Measurements from ENCODE around the gene GPX4. TPM values are rescaled to one million over a fixed set of nuclear protein-coding genes. Genes with fewer than 3 reads are reported as not detected.

Gene GPX4
- total and polyA plus RNA-seq, 9 of the 15 experiments (the other 6 are each of a cell fraction or from before 2014, with no cell fraction given) = 61.4 to 661 (median 349) TPM

- TF ChIP-seq ILK (tag; IDR thresholded peaks at IDR 0.05; ENCODE audit: borderline replicate concordance, low read depth) (no peak), SRSF3 (IDR thresholded peaks at IDR 0.05; ENCODE audit: insufficient read depth, low read length) (no peak), ZBTB33 (CRISPR knock-in tag; IDR thresholded peaks at IDR 0.05) (peak; percentile 78), RAD21 (CRISPR knock-in tag; conservative IDR thresholded peaks at IDR 0.05 in 1 of 2, IDR thresholded peaks at IDR 0.05 in 1 of 2) (no peak), GTF3C2 (IDR thresholded peaks at IDR 0.05; ENCODE audit: borderline replicate concordance, extremely low read depth, insufficient read length) (no peak), MECOM (CRISPR knock-in tag; IDR thresholded peaks at IDR 0.05) (no peak), ZMIZ1 (IDR thresholded peaks at IDR 0.05; ENCODE audit: low read depth in 2 of 2, low read length in 2 of 2) (no peak), ZNF140 (CRISPR knock-in tag; IDR thresholded peaks at IDR 0.05) (no peak), PRMT5 (CRISPR knock-in tag; IDR thresholded peaks at IDR 0.05) (no peak), SOX6 (IDR thresholded peaks at IDR 0.05) (no peak), CREB3L1 (IDR thresholded peaks at IDR 0.05; ENCODE audit: borderline replicate concordance, low read depth) (0 out of 2 replicates have a peak, but pooled peaks have one; percentile 33), HMGXB4 (CRISPR knock-in tag; IDR thresholded peaks at IDR 0.05) (no peak), RFX1 (IDR thresholded peaks at IDR 0.05) (no peak), ZNF780A (CRISPR knock-in tag; IDR thresholded peaks at IDR 0.05) (no peak)
Measured at GRCh38 chr19:1112268-1113029, 8.7 kb downstream of the GPX4 start (continued).
